K562 (cell line): ENCODE data around the gene GIMAP8. TPM values are rescaled to one million over a fixed set of nuclear protein-coding genes. Genes with fewer than 3 reads are reported as not detected.

Experiments
- CHD7 ChIP-seq: fragments of 200-600 bp; sonication (generic); IDR thresholded peaks from one replicate; pipeline ENCODE4 v1.6.1; 2012; ENCODE audit warnings: mild to moderate bottlenecking, low read depth, low read length, inconsistent platforms
- DDX20 ChIP-seq: fragments of 450-650 bp; IDR thresholded peaks from 2 replicates; pipeline ENCODE4 v1.6.1; 2016; ENCODE audit warnings: missing genetic modification characterization, low read depth, mild to moderate bottlenecking, missing compliant biosample characterization, moderate library complexity
- KLF6 ChIP-seq: fragments of 250-450 bp; sonication (Bioruptor Pico); IDR thresholded peaks from 2 replicates; pipeline ENCODE4 v1.4.0; 2020; ENCODE audit warnings: mild to moderate bottlenecking, moderate library complexity, borderline replicate concordance
- NRF1 ChIP-seq, 2 experiments: fragments of 450-650 bp; IDR thresholded peaks in 1 of 2; conservative IDR thresholded peaks in 1 of 2; 2 replicates each; pipeline ENCODE4 v1.6.1; 2014; ENCODE audit warnings: mild to moderate bottlenecking in 2 of 2
- PYGO2 ChIP-seq: fragments of 450-650 bp; IDR thresholded peaks from 2 replicates; pipeline ENCODE4 v1.6.1; 2016; ENCODE audit warnings: mild to moderate bottlenecking, missing genetic modification characterization, moderate library complexity, missing compliant biosample characterization
- RNF2 ChIP-seq: sonication (generic); IDR thresholded peaks from 2 replicates; pipeline ENCODE4 v1.6.1; 2016
- ZNF263 ChIP-seq: sonication (generic); formaldehyde crosslinking; IDR thresholded peaks from 2 replicates; pipeline ENCODE4 v1.8.0; 2022; ENCODE audit warnings: mild to moderate bottlenecking, missing genetic modification reagents, borderline replicate concordance
- ZNF395 ChIP-seq: fragments of 200-800 bp; sonication (Bioruptor generic); IDR thresholded peaks from 2 replicates; pipeline ENCODE4 v1.6.1; 2017; ENCODE audit warnings: missing genetic modification characterization, missing compliant biosample characterization
- ZNF444 ChIP-seq: fragments of 250-450 bp; sonication (Bioruptor Pico); IDR thresholded peaks from 2 replicates; pipeline ENCODE4 v1.4.0; 2020; ENCODE audit warnings: mild to moderate bottlenecking, moderate library complexity
- polyA plus RNA-seq, 8 experiments: library from polyadenylated mRNA; depleted of rRNA in 4 of 8; stranded (reverse) in 5 of 8; unstranded in 3 of 8; fragments of >200 nt; fragmentation: Nextera tagmentation in 2 of 8; fragmentation: Illumina TruSeq in 1 of 8; extraction: Ambion mirVana in 2 of 8; extraction: Trizol in 1 of 8; gene quantifications; 2 replicates each; pipeline versions ENCODE4 v1.2.1 to v1.2.3, GENCODE V29; 2011 to 2014; ENCODE audit warnings: inconsistent platforms in 1 of 8, missing spikeins in 1 of 8
- total RNA-seq, 7 experiments: library from RNA; depleted of rRNA in 6 of 7; stranded (reverse); fragments of >200 nt in 6 of 7; fragmentation: Illumina TruSeq in 2 of 7; extraction: Trizol in 2 of 7; gene quantifications; 2 replicates each; pipeline versions ENCODE4 v1.2.1 to v1.2.3, GENCODE V29; 2011 to 2021; ENCODE audit warnings: low replicate concordance in 1 of 7
- TF ChIP-seq, protein P1 (sequence below): fragments of 450-650 bp; IDR thresholded peaks from 2 replicates; pipeline ENCODE4 v1.6.1; 2017; ENCODE audit warnings: antibody characterized with exemption, mild to moderate bottlenecking

GIMAP8 gene
- total and polyA plus RNA-seq, 9 of the 15 experiments (the other 6 are each of a cell fraction or from before 2014, with no cell fraction given), result not detected

DNA sequence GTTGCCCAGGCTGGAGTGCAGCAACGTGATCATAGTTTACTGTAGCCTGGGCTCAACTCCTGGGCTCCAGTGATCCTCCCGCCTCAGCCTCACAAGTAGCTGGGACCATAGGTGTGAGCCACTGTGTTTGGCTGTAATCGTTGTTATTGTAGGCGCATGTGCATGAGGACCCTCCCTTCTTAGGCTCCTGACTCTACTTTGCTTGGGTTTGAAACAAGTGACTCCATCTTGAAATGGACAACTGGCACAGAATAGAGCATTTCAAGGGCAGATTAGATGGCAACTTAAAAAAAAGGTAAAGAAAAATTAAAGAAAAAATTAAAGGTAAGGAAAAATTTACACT lies 15.4 kb upstream of the GIMAP8 start (continued):
- TF ChIP-seq CHD7 (no peak), DDX20 (peak; percentile 62; the same call in 1 of the 2 replicates), NRF1 (conservative IDR thresholded peaks at IDR 0.05 in 1 of 2, IDR thresholded peaks at IDR 0.05 in 1 of 2) (peak; percentile 54 to 61; a peak in 3 of 4 replicates), PYGO2 (peak; percentile 21; the same call in 1 of the 2 replicates), KLF6 (CRISPR knock-in tag) (peak; percentile 11; the same call in 1 of the 2 replicates), RNF2 (no peak), ZNF444 (CRISPR knock-in tag) (peak; percentile 26; the same call in 1 of the 2 replicates), ZNF395 (CRISPR knock-in tag) (0 out of 2 replicates have a peak, but pooled peaks have one; percentile 20), ZNF263 (CRISPR knock-in tag) (peak; percentile 4; the same call in 1 of the 2 replicates)
- TF ChIP-seq, protein P1, sequence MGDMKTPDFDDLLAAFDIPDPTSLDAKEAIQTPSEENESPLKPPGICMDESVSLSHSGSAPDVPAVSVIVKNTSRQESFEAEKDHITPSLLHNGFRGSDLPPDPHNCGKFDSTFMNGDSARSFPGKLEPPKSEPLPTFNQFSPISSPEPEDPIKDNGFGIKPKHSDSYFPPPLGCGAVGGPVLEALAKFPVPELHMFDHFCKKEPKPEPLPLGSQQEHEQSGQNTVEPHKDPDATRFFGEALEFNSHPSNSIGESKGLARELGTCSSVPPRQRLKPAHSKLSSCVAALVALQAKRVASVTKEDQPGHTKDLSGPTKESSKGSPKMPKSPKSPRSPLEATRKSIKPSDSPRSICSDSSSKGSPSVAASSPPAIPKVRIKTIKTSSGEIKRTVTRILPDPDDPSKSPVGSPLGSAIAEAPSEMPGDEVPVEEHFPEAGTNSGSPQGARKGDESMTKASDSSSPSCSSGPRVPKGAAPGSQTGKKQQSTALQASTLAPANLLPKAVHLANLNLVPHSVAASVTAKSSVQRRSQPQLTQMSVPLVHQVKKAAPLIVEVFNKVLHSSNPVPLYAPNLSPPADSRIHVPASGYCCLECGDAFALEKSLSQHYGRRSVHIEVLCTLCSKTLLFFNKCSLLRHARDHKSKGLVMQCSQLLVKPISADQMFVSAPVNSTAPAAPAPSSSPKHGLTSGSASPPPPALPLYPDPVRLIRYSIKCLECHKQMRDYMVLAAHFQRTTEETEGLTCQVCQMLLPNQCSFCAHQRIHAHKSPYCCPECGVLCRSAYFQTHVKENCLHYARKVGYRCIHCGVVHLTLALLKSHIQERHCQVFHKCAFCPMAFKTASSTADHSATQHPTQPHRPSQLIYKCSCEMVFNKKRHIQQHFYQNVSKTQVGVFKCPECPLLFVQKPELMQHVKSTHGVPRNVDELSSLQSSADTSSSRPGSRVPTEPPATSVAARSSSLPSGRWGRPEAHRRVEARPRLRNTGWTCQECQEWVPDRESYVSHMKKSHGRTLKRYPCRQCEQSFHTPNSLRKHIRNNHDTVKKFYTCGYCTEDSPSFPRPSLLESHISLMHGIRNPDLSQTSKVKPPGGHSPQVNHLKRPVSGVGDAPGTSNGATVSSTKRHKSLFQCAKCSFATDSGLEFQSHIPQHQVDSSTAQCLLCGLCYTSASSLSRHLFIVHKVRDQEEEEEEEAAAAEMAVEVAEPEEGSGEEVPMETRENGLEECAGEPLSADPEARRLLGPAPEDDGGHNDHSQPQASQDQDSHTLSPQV, result 0 out of 2 replicates have a peak, but pooled peaks have one; percentile 34
